Nephron (organoid): ENCODE measurements around the gene TAS2R46.

Experiments used
- H3K27ac Mint-ChIP-seq, 3 experiments: 2 replicates each; pipeline ENCODE4 v1.8.0; 2020; ENCODE audit warnings: mixed read lengths in 3 of 3, mild to moderate bottlenecking in 2 of 3, moderate library complexity in 1 of 3
- H3K27me3 Mint-ChIP-seq: 2 replicates; pipeline ENCODE4 v1.8.0; 2021; ENCODE audit warnings: low read depth, mild to moderate bottlenecking, moderate library complexity, mixed read lengths
- H3K36me3 Mint-ChIP-seq: 2 replicates; pipeline ENCODE4 v1.8.0; 2020; ENCODE audit warnings: low read depth, mixed read lengths
- H3K4me1 Mint-ChIP-seq: 2 replicates; pipeline ENCODE4 v1.8.0; 2020; ENCODE audit warnings: mixed read lengths
- H3K4me3 Mint-ChIP-seq, 3 experiments: 2 replicates each; pipeline ENCODE4 v1.8.0; 2020; ENCODE audit warnings: mild to moderate bottlenecking in 3 of 3, mixed read lengths in 3 of 3, moderate library complexity in 2 of 3
- H3K9me3 Mint-ChIP-seq: 2 replicates; pipeline ENCODE4 v1.8.0; 2020; ENCODE audit warnings: mixed read lengths
- CTCF ChIP-seq, 3 experiments: fragments of 200-600 bp; sonication (generic); IDR thresholded peaks; one replicate each; pipeline ENCODE4 v1.5.0; 2021; ENCODE audit warnings: antibody characterized with exemption in 3 of 3; ENCODE audit not compliant: unreplicated experiment in 3 of 3

Gene TAS2R46

GRCh38 chr12:11014234-11014633 is 47.9 kb downstream of the TAS2R46 start:
- no peak overlapping the region for H3K27ac Mint-ChIP-seq
- no peaks in the 10 kb centered on the region for H3K27me3 Mint-ChIP-seq
- TF ChIP-seq CTCF (IDR thresholded peaks at IDR 0.05; ENCODE audit: unreplicated experiment in 3 of 3) = no peak
- H3K4me3 Mint-ChIP-seq = no peak overlapping the region
- H3K4me1 Mint-ChIP-seq = no peaks in the 10 kb centered on the region
- no peaks in the 10 kb centered on the region for H3K9me3 Mint-ChIP-seq
- H3K36me3 Mint-ChIP-seq = peaks cover 16% of the 10 kb centered on the region
